Activated naive CD8-positive, alpha-beta T cell treated with anti-CD3 and anti-CD28 coated beads for 36 hours (primary cell): ENCODE measurements around the gene PTPN9. TPM values are rescaled to one million over a fixed set of nuclear protein-coding genes. Genes with fewer than 3 reads are reported as not detected.
"Not testable (repeated sequence)": the region's sequence is repeated elsewhere in the genome, so short reads cannot be mapped to it uniquely, and the experiment has no call there.

Experiments used
- DNase-seq: peaks from one replicate; pipeline ENCODE4 v3.0.0; 2021
- H3K27ac Mint-ChIP-seq: one replicate; pipeline ENCODE4 v1.8.0; 2022; ENCODE audit warnings: mild to moderate bottlenecking, moderate library complexity, mixed read lengths
- H3K27me3 Mint-ChIP-seq: one replicate; pipeline ENCODE4 v1.8.0; 2022; ENCODE audit warnings: mild to moderate bottlenecking, mixed read lengths
- H3K36me3 Mint-ChIP-seq: one replicate; pipeline ENCODE4 v1.8.0; 2021; ENCODE audit warnings: mild to moderate bottlenecking, mixed read lengths
- H3K4me1 Mint-ChIP-seq: one replicate; pipeline ENCODE4 v1.8.0; 2021; ENCODE audit warnings: mixed read lengths
- H3K4me3 Mint-ChIP-seq: one replicate; pipeline ENCODE4 v1.8.0; 2022; ENCODE audit warnings: mild to moderate bottlenecking, moderate library complexity, mixed read lengths
- H3K9me3 Mint-ChIP-seq: one replicate; pipeline ENCODE4 v1.8.0; 2022; ENCODE audit warnings: mixed read lengths
- total RNA-seq, 2 experiments: library from RNA; stranded (reverse); gene quantifications; one replicate each; pipeline ENCODE4 v1.2.3, GENCODE V29; 2021

PTPN9 gene
- total RNA-seq, 2 experiments from 2014 or later: 12.1 to 13.2 TPM

GRCh38 chr15:75561888-75562287 is 17.2 kb downstream of the PTPN9 start:
- Mint-ChIP-seq H3K4me3 (no peak overlapping the region), H3K27me3 (no peaks in the 10 kb centered on the region), H3K36me3 (peaks cover 4% of the 10 kb centered on the region), H3K27ac (no peak overlapping the region), H3K9me3 (no peaks in the 10 kb centered on the region), H3K4me1 (peaks cover 5% of the 10 kb centered on the region)
- no peak for DNase-seq

GRCh38 chr15:75559360-75559759 is 19.8 kb downstream of the PTPN9 start:
- H3K27me3 Mint-ChIP-seq, H3K27ac Mint-ChIP-seq, H3K9me3 Mint-ChIP-seq, H3K4me3 Mint-ChIP-seq, H3K36me3 Mint-ChIP-seq, H3K4me1 Mint-ChIP-seq, DNase-seq: not testable (repeated sequence)

GRCh38 chr15:75558955-75559354 is 20.2 kb downstream of the PTPN9 start:
- not testable (repeated sequence) for H3K36me3 Mint-ChIP-seq, H3K27me3 Mint-ChIP-seq, H3K9me3 Mint-ChIP-seq, H3K4me1 Mint-ChIP-seq, DNase-seq, H3K27ac Mint-ChIP-seq, H3K4me3 Mint-ChIP-seq

GRCh38 chr15:75554717-75555116 is 24.4 kb downstream of the PTPN9 start:
- DNase-seq: no peak
- no peak overlapping the region for H3K4me3 Mint-ChIP-seq
- H3K27ac Mint-ChIP-seq: no peak overlapping the region
- H3K9me3 Mint-ChIP-seq: no peaks in the 10 kb centered on the region
- H3K36me3 Mint-ChIP-seq: peaks cover 4% of the 10 kb centered on the region
- no peaks in the 10 kb centered on the region for H3K27me3 Mint-ChIP-seq
- peaks cover 11% of the 10 kb centered on the region for H3K4me1 Mint-ChIP-seq

- Mint-ChIP-seq H3K27me3 (no peaks in the 10 kb centered on the region), H3K27ac (no peak overlapping the region), H3K4me3 (no peak overlapping the region), H3K36me3 (no peaks in the 10 kb centered on the region), H3K9me3 (no peaks in the 10 kb centered on the region), H3K4me1 (peaks cover 11% of the 10 kb centered on the region)
- DNase-seq: no peak
Measured at GRCh38 chr15:75553659-75554058, 25.5 kb downstream of the PTPN9 start.

- Mint-ChIP-seq H3K4me1 (peaks cover 11% of the 10 kb centered on the region), H3K36me3 (no peaks in the 10 kb centered on the region), H3K9me3 (no peaks in the 10 kb centered on the region), H3K4me3 (no peak overlapping the region), H3K27ac (no peak overlapping the region), H3K27me3 (no peaks in the 10 kb centered on the region)
- no peak for DNase-seq
Measured at GRCh38 chr15:75551091-75551490, 28.0 kb downstream of the PTPN9 start.

- no peak for DNase-seq
- H3K36me3 Mint-ChIP-seq: peaks cover 2% of the 10 kb centered on the region
- H3K27me3 Mint-ChIP-seq: no peaks in the 10 kb centered on the region
- no peaks in the 10 kb centered on the region for H3K9me3 Mint-ChIP-seq
- H3K4me3 Mint-ChIP-seq: no peak overlapping the region
- H3K27ac Mint-ChIP-seq: no peak overlapping the region
- H3K4me1 Mint-ChIP-seq: peaks cover 18% of the 10 kb centered on the region
Measured at GRCh38 chr15:75545064-75545463, 34.1 kb downstream of the PTPN9 start.

- H3K36me3 Mint-ChIP-seq: peaks cover 2% of the 10 kb centered on the region
- no peak for DNase-seq
- no peak overlapping the region for H3K27ac Mint-ChIP-seq
- no peaks in the 10 kb centered on the region for H3K27me3 Mint-ChIP-seq
- H3K4me3 Mint-ChIP-seq: no peak overlapping the region
- peaks cover 18% of the 10 kb centered on the region for H3K4me1 Mint-ChIP-seq
- no peaks in the 10 kb centered on the region for H3K9me3 Mint-ChIP-seq
Measured at GRCh38 chr15:75544359-75544758, 34.8 kb downstream of the PTPN9 start.

- H3K36me3 Mint-ChIP-seq, H3K9me3 Mint-ChIP-seq, H3K4me3 Mint-ChIP-seq, DNase-seq, H3K27ac Mint-ChIP-seq, H3K27me3 Mint-ChIP-seq: not testable (repeated sequence)
- peaks cover 18% of the 10 kb centered on the region for H3K4me1 Mint-ChIP-seq
Measured at GRCh38 chr15:75542949-75543545, 36.1 kb downstream of the PTPN9 start.

GRCh38 chr15:75542386-75542797 is 36.7 kb downstream of the PTPN9 start:
- no peaks in the 10 kb centered on the region for H3K9me3 Mint-ChIP-seq
- no peaks in the 10 kb centered on the region for H3K27me3 Mint-ChIP-seq
- peaks cover 2% of the 10 kb centered on the region for H3K36me3 Mint-ChIP-seq
- no peak for DNase-seq
- H3K4me3 Mint-ChIP-seq: no peak overlapping the region
- H3K27ac Mint-ChIP-seq: no peak overlapping the region
- peaks cover 18% of the 10 kb centered on the region for H3K4me1 Mint-ChIP-seq

- Mint-ChIP-seq H3K27me3 (no peaks in the 10 kb centered on the region), H3K4me1 (peaks cover 13% of the 10 kb centered on the region), H3K27ac (no peak overlapping the region), H3K4me3 (no peak overlapping the region), H3K36me3 (peaks cover 4% of the 10 kb centered on the region), H3K9me3 (no peaks in the 10 kb centered on the region)
- DNase-seq: no peak
Measured at GRCh38 chr15:75538376-75538775, 40.7 kb downstream of the PTPN9 start.

- Mint-ChIP-seq H3K27ac (no peak overlapping the region), H3K36me3 (peaks cover 1% of the 10 kb centered on the region), H3K9me3 (no peaks in the 10 kb centered on the region), H3K27me3 (no peaks in the 10 kb centered on the region), H3K4me1 (peaks cover 14% of the 10 kb centered on the region), H3K4me3 (no peak overlapping the region)
- no peak for DNase-seq
Measured at GRCh38 chr15:75533945-75534344, 45.2 kb downstream of the PTPN9 start.

GRCh38 chr15:75532413-75533250 is 46.5 kb downstream of the PTPN9 start:
- Mint-ChIP-seq H3K4me1 (peaks cover 14% of the 10 kb centered on the region), H3K4me3 (no peak overlapping the region), H3K36me3 (peaks cover 1% of the 10 kb centered on the region), H3K9me3 (no peaks in the 10 kb centered on the region), H3K27me3 (no peaks in the 10 kb centered on the region), H3K27ac (no peak overlapping the region)
- DNase-seq: no peak

- Mint-ChIP-seq H3K36me3 (peaks cover 10% of the 10 kb centered on the region), H3K27ac (no peak overlapping the region), H3K4me3 (no peak overlapping the region), H3K27me3 (no peaks in the 10 kb centered on the region), H3K4me1 (peaks cover 14% of the 10 kb centered on the region), H3K9me3 (no peaks in the 10 kb centered on the region)
- DNase-seq: no peak
Measured at GRCh38 chr15:75531041-75531450, 48.1 kb downstream of the PTPN9 start.

GRCh38 chr15:75530169-75530568 is 48.9 kb downstream of the PTPN9 start:
- H3K27me3 Mint-ChIP-seq: no peaks in the 10 kb centered on the region
- no peak for DNase-seq
- H3K4me3 Mint-ChIP-seq: no peak overlapping the region
- H3K9me3 Mint-ChIP-seq: no peaks in the 10 kb centered on the region
- H3K27ac Mint-ChIP-seq: no peak overlapping the region
- peaks cover 10% of the 10 kb centered on the region for H3K36me3 Mint-ChIP-seq
- H3K4me1 Mint-ChIP-seq: peaks cover 12% of the 10 kb centered on the region

GRCh38 chr15:75525756-75526155 is 53.4 kb downstream of the PTPN9 start:
- not testable (repeated sequence) for H3K27me3 Mint-ChIP-seq, DNase-seq, H3K4me1 Mint-ChIP-seq, H3K9me3 Mint-ChIP-seq, H3K27ac Mint-ChIP-seq, H3K4me3 Mint-ChIP-seq
- peaks cover 12% of the 10 kb centered on the region for H3K36me3 Mint-ChIP-seq
